HepG2 (cell line): Measurements from ENCODE around the gene DHX16. TPM values are rescaled to one million over a fixed set of nuclear protein-coding genes. Genes with fewer than 3 reads are reported as not detected.

ENCODE experiments used
- DR1 ChIP-seq: sonication (generic); formaldehyde crosslinking; IDR thresholded peaks from 2 replicates; pipeline ENCODE4 v1.8.0; 2021; ENCODE audit warnings: mild to moderate bottlenecking, missing genetic modification reagents, inconsistent platforms
- EP300 ChIP-seq, 3 experiments: sonication (generic) in 1 of 3; formaldehyde crosslinking in 1 of 3; IDR thresholded peaks; 2 replicates each; pipeline versions ENCODE4 v1.5.1 to v1.6.1; 2011 to 2020; ENCODE audit warnings: low read depth in 2 of 3, low read length in 2 of 3, borderline replicate concordance in 1 of 3, improper control_type of control experiment in 1 of 3, mild to moderate bottlenecking in 1 of 3, missing genetic modification reagents in 1 of 3, moderate library complexity in 1 of 3
- MEIS2 ChIP-seq: sonication (generic); formaldehyde crosslinking; IDR thresholded peaks from 2 replicates; pipeline ENCODE4 v1.9.0; 2021; ENCODE audit warnings: mild to moderate bottlenecking, missing genetic modification reagents
- PAWR ChIP-seq: sonication (generic); formaldehyde crosslinking; IDR thresholded peaks from 2 replicates; pipeline ENCODE4 v1.4.0; 2020; ENCODE audit warnings: missing genetic modification reagents, mild to moderate bottlenecking, borderline replicate concordance
- PCBP1 ChIP-seq: fragments of 200-400 bp; formaldehyde crosslinking; IDR thresholded peaks from 2 replicates; pipeline ENCODE4 v1.6.1; 2017; ENCODE audit warnings: mild to moderate bottlenecking, low read depth, low read length, borderline replicate concordance
- RBM39 ChIP-seq: fragments of 200-400 bp; formaldehyde crosslinking; IDR thresholded peaks from one replicate; pipeline ENCODE4 v1.6.1; 2018; ENCODE audit warnings: antibody characterized with exemption, mild to moderate bottlenecking, low read depth, low read length; ENCODE audit not compliant: poor library complexity, severe bottlenecking
- SIX1 ChIP-seq: sonication (generic); formaldehyde crosslinking; IDR thresholded peaks from 2 replicates; pipeline ENCODE4 v1.4.0; 2020; ENCODE audit warnings: missing genetic modification reagents, borderline replicate concordance
- SRSF9 ChIP-seq: fragments of 200-400 bp; formaldehyde crosslinking; IDR thresholded peaks from 2 replicates; pipeline ENCODE4 v1.6.1; 2018; ENCODE audit warnings: borderline replicate concordance, mild to moderate bottlenecking, low read depth, low read length; ENCODE audit not compliant: insufficient read depth, poor library complexity, severe bottlenecking
- TEF ChIP-seq: sonication (generic); formaldehyde crosslinking; IDR thresholded peaks from 2 replicates; pipeline ENCODE4 v1.5.0; 2020; ENCODE audit warnings: missing genetic modification reagents
- YY1 ChIP-seq: IDR thresholded peaks from 2 replicates; pipeline ENCODE4 v1.6.1; 2011; ENCODE audit warnings: low read length, low read depth, moderate library complexity, mild to moderate bottlenecking; ENCODE audit not compliant: insufficient read depth, insufficient replicate concordance
- ZBTB20 ChIP-seq: sonication (generic); formaldehyde crosslinking; IDR thresholded peaks from 2 replicates; pipeline ENCODE4 v1.8.1; 2023; ENCODE audit warnings: missing genetic modification reagents, low read depth, mild to moderate bottlenecking, borderline replicate concordance
- ZBTB49 ChIP-seq: sonication (generic); formaldehyde crosslinking; IDR thresholded peaks from 2 replicates; pipeline ENCODE4 v1.4.0; 2020; ENCODE audit warnings: missing genetic modification reagents, borderline replicate concordance
- ZNF138 ChIP-seq: sonication (generic); formaldehyde crosslinking; IDR thresholded peaks from 2 replicates; pipeline ENCODE4 v1.5.0; 2020; ENCODE audit warnings: mild to moderate bottlenecking, low read depth, missing genetic modification reagents
- ZNF281 ChIP-seq: sonication (generic); formaldehyde crosslinking; IDR thresholded peaks from 2 replicates; pipeline ENCODE4 v1.4.0; 2020; ENCODE audit warnings: missing genetic modification reagents, borderline replicate concordance
- ZNF3 ChIP-seq: IDR thresholded peaks from 2 replicates; pipeline ENCODE4 v1.7.0; 2017; ENCODE audit warnings: inconsistent platforms
- ZNF512 ChIP-seq: sonication (generic); formaldehyde crosslinking; IDR thresholded peaks from 2 replicates; pipeline ENCODE4 v1.4.0; 2020; ENCODE audit warnings: mild to moderate bottlenecking, missing genetic modification reagents
- ZNF615 ChIP-seq: sonication (generic); formaldehyde crosslinking; IDR thresholded peaks from 2 replicates; pipeline ENCODE4 v1.5.0; 2020; ENCODE audit warnings: mild to moderate bottlenecking, missing genetic modification reagents, borderline replicate concordance
- ZNF709 ChIP-seq: sonication (generic); formaldehyde crosslinking; IDR thresholded peaks from 2 replicates; pipeline ENCODE4 v1.5.0; 2020; ENCODE audit warnings: mild to moderate bottlenecking, missing genetic modification reagents
- ZNF883 ChIP-seq: sonication (generic); formaldehyde crosslinking; IDR thresholded peaks from 2 replicates; pipeline ENCODE4 v1.5.1; 2020; ENCODE audit warnings: mild to moderate bottlenecking, missing genetic modification reagents; ENCODE audit errors: not compliant biosample characterization
- polyA plus RNA-seq, 8 experiments: library from polyadenylated mRNA; depleted of rRNA in 3 of 8; stranded (reverse) in 7 of 8; unstranded in 1 of 8; fragments of >200 nt; fragmentation: Illumina TruSeq in 4 of 8; extraction: Trizol in 4 of 8; gene quantifications; 2 replicates each; pipeline versions ENCODE4 v1.2.1 to v1.2.3, GENCODE V29; 2011 to 2016; ENCODE audit warnings: low read depth in 4 of 8, missing spikeins in 1 of 8, mixed read lengths in 1 of 8; ENCODE audit not compliant: insufficient read depth in 1 of 8
- total RNA-seq, 5 experiments: library from RNA; depleted of rRNA; stranded (reverse); fragments of >200 nt; fragmentation: Illumina TruSeq; extraction: Trizol; gene quantifications; 2 replicates each; pipeline ENCODE4 v1.2.3, GENCODE V29; 2016; ENCODE audit warnings: low read depth in 1 of 5

Gene DHX16
- total and polyA plus RNA-seq, 2 of the 13 experiments (the other 11 are each of a cell fraction or from before 2014, with no cell fraction given) = 57.0 to 58.5 TPM

GRCh38 chr6:30672445-30673253 lies at the start of gene DHX16 (continued):
- TF ChIP-seq ZNF281 (CRISPR knock-in tag) = no peak
- peak; percentile 31; the same call in 1 of the 2 replicates for TF ChIP-seq TEF (CRISPR knock-in tag)
- no peak for TF ChIP-seq ZNF709 (CRISPR knock-in tag)
- 0 out of 2 replicates have a peak, but pooled peaks have one; percentile 47 for TF ChIP-seq DR1 (CRISPR knock-in tag)
- peak; percentile 58 for TF ChIP-seq RBM39
- no peak for TF ChIP-seq PCBP1
- no peak for TF ChIP-seq ZBTB49 (CRISPR knock-in tag)
- no peak; the same call in 1 of the 2 replicates for TF ChIP-seq ZNF512 (CRISPR knock-in tag)
- peak; percentile 59; the same call in 1 of the 2 replicates for TF ChIP-seq ZNF138 (CRISPR knock-in tag)
- TF ChIP-seq ZBTB20 (CRISPR knock-in tag) = peak; percentile 83; the same call in 1 of the 2 replicates
- no peak for TF ChIP-seq SRSF9
- peak; percentile 67; the same call in 1 of the 2 replicates for TF ChIP-seq SIX1 (CRISPR knock-in tag)
- TF ChIP-seq MEIS2 = 0 out of 2 replicates have a peak, but pooled peaks have one; percentile 23
- TF ChIP-seq YY1 = peak; percentile 77
- TF ChIP-seq ZNF883 (CRISPR knock-in tag) = peak; percentile 80
- TF ChIP-seq ZNF3 (CRISPR knock-in tag) = peak; percentile 100
- peak; percentile 64; the same call in 1 of the 2 replicates for TF ChIP-seq ZNF615 (CRISPR knock-in tag)
- TF ChIP-seq PAWR = no peak
- TF ChIP-seq EP300 (IDR thresholded peaks at IDR 0.05; ENCODE audit: low read depth in 2 of 2, low read length in 2 of 2) = peak in 1 of 2 experiments; percentile 53; a peak in 3 of 4 replicates
- TF ChIP-seq EP300 (CRISPR knock-in tag; IDR thresholded peaks at IDR 0.05; ENCODE audit: borderline replicate concordance) = no peak; the same call in 1 of the 2 replicates
